OCI-LY1 (cell line): ENCODE results near the gene NRP1.

Experiments used
- H2AFZ ChIP-seq: fragments of 200-600 bp; sonication (generic), shearing (Covaris generic); 2 replicates; pipeline ENCODE4 v1.6.0; 2014; ENCODE audit warnings: antibody characterized with exemption, mild to moderate bottlenecking, low read length
- H3F3A ChIP-seq: fragments of 200-600 bp; sonication (generic), shearing (Covaris generic); 2 replicates; pipeline ENCODE4 v1.6.0; 2014; ENCODE audit warnings: mild to moderate bottlenecking, antibody characterized with exemption, low read length, moderate library complexity; ENCODE audit not compliant: insufficient read depth
- H3K27ac ChIP-seq: fragments of 200-600 bp; sonication (generic); 2 replicates; pipeline ENCODE4 v1.5.1; 2014; ENCODE audit warnings: low read length, mixed run types, mild to moderate bottlenecking, low read depth; ENCODE audit not compliant: poor library complexity, severe bottlenecking
- H3K27me3 ChIP-seq: fragments of 200-600 bp; sonication (generic); 2 replicates; pipeline ENCODE4 v1.6.0; 2014; ENCODE audit warnings: antibody characterized with exemption, mild to moderate bottlenecking, low read length, moderate library complexity; ENCODE audit not compliant: insufficient read depth
- H3K36me3 ChIP-seq: fragments of 200-600 bp; sonication (generic); 2 replicates; pipeline ENCODE4 v1.6.1; 2014; ENCODE audit warnings: mild to moderate bottlenecking, antibody characterized with exemption, low read length, moderate library complexity, mixed read lengths; ENCODE audit not compliant: insufficient read depth
- H3K4me1 ChIP-seq: fragments of 200-600 bp; sonication (generic); 2 replicates; pipeline ENCODE4 v1.5.1; 2014; ENCODE audit warnings: mild to moderate bottlenecking, low read length, moderate library complexity; ENCODE audit not compliant: insufficient read depth, severe bottlenecking
- H3K4me2 ChIP-seq: fragments of 200-600 bp; sonication (generic), shearing (Covaris generic); 2 replicates; pipeline ENCODE4 v1.6.1; 2014; ENCODE audit warnings: low read length
- H3K4me3 ChIP-seq: fragments of 200-600 bp; sonication (generic); 2 replicates; pipeline ENCODE4 v1.5.1; 2014; ENCODE audit warnings: low read length, low read depth, mild to moderate bottlenecking, mixed read lengths; ENCODE audit not compliant: poor library complexity, severe bottlenecking
- H3K79me2 ChIP-seq: fragments of 200-600 bp; shearing (Covaris generic); 2 replicates; pipeline ENCODE4 v1.6.1; 2016; ENCODE audit warnings: mixed run types, low read length, mixed read lengths; ENCODE audit not compliant: insufficient read depth
- H3K9ac ChIP-seq: fragments of 200-600 bp; sonication (generic), shearing (Covaris generic); 2 replicates; pipeline ENCODE4 v1.6.1; 2014; ENCODE audit warnings: mild to moderate bottlenecking, low read length, mixed read lengths
- H3K9me2 ChIP-seq: fragments of 200-600 bp; sonication (generic), shearing (Covaris generic); 2 replicates; pipeline ENCODE4 v1.6.1; 2014; ENCODE audit warnings: low read depth, mild to moderate bottlenecking, low read length, mixed read lengths
- H3K9me3 ChIP-seq: fragments of 200-600 bp; shearing (Covaris generic); 2 replicates; pipeline ENCODE4 v1.6.1; 2014; ENCODE audit warnings: low read length, mixed read lengths
- H4K20me1 ChIP-seq: fragments of 200-600 bp; sonication (generic), shearing (Covaris generic); 2 replicates; pipeline ENCODE4 v1.6.0; 2016; ENCODE audit warnings: mild to moderate bottlenecking, low read length; ENCODE audit not compliant: insufficient read depth
- EZH2 ChIP-seq: fragments of 200-600 bp; sonication (generic), shearing (Covaris generic); IDR thresholded peaks from 2 replicates; pipeline ENCODE4 v1.8.0; 2017; ENCODE audit warnings: borderline replicate concordance, mixed run types, mild to moderate bottlenecking, antibody characterized with exemption, low read length, moderate library complexity, mixed read lengths
- TF ChIP-seq, protein P1 (sequence below): fragments of 200-600 bp; sonication (generic), shearing (Covaris generic); IDR thresholded peaks from 2 replicates; pipeline ENCODE4 v1.5.1; 2017; ENCODE audit warnings: mild to moderate bottlenecking, antibody characterized with exemption, low read length, moderate library complexity, mixed read lengths

NRP1 gene

DNA sequence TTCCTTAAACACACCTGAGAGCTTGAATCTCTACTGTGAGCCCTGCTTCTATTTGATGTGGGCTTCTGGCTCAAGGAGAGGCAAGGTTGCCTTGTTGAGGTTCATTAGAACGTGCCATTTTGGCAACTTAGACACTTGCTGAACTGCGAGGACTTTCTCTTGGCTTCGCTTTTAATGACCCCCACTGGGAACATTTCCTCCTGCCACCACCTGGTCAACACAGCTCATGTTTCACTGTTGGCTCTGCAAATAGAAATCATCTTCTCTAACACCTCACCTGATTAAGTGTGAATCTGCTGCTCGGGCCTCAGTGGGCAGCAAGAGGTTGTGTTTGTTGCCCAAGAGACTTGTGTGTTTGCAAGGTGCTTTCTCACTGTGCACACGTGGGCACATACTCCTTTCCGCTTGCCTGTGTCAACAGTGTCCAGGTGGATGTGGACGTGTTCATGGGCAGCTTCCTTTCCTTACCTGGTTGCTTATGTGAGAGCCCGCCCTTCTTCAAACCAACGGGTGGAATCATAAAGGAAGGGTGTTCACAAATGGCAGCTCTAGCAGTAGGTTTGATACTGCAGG, 147.0 kb downstream of the NRP1 start:
- Histone ChIP-seq H3K9me2 (no peaks in the 10 kb centered on the region), H3K9me3 (no peaks in the 10 kb centered on the region), H3K4me2 (no peak overlapping the region), H2AFZ (no peak overlapping the region), H3K27me3 (no peaks in the 10 kb centered on the region), H3K27ac (no peak overlapping the region), H3K9ac (no peak overlapping the region), H4K20me1 (no peaks in the 10 kb centered on the region), H3K79me2 (no peaks in the 10 kb centered on the region), H3K4me3 (no peak overlapping the region), H3F3A (no peaks in the 10 kb centered on the region), H3K36me3 (no peaks in the 10 kb centered on the region), H3K4me1 (no peaks in the 10 kb centered on the region)
- TF ChIP-seq EZH2 = no peak
- TF ChIP-seq, protein P1, sequence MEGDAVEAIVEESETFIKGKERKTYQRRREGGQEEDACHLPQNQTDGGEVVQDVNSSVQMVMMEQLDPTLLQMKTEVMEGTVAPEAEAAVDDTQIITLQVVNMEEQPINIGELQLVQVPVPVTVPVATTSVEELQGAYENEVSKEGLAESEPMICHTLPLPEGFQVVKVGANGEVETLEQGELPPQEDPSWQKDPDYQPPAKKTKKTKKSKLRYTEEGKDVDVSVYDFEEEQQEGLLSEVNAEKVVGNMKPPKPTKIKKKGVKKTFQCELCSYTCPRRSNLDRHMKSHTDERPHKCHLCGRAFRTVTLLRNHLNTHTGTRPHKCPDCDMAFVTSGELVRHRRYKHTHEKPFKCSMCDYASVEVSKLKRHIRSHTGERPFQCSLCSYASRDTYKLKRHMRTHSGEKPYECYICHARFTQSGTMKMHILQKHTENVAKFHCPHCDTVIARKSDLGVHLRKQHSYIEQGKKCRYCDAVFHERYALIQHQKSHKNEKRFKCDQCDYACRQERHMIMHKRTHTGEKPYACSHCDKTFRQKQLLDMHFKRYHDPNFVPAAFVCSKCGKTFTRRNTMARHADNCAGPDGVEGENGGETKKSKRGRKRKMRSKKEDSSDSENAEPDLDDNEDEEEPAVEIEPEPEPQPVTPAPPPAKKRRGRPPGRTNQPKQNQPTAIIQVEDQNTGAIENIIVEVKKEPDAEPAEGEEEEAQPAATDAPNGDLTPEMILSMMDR = no peak

DNA sequence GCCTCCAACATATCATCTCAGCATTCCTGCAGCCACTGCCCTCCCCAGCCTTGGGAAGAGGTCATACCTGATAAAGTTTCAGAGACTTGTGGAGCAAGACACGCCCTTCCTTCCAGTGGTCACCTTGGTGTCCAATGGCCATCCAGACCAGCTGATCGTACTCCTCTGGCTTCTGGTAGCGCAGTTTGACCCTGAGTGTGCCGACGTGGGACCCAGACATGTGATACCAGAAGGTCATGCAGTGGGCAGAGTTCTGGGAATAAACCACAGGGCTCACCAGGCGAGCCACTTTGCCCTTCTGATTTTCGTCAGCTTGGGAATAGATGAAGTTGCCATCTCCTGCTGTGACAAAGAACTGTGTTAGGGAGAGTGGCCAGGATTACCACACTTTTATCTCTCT, 148.3 kb downstream of the NRP1 start:
- H3K27ac ChIP-seq = no peak overlapping the region
- no peak overlapping the region for H3K4me2 ChIP-seq
- TF ChIP-seq EZH2 = no peak
- TF ChIP-seq, protein P1 = no peak
- no peaks in the 10 kb centered on the region for H3K27me3 ChIP-seq
- no peaks in the 10 kb centered on the region for H3K9me3 ChIP-seq
- no peaks in the 10 kb centered on the region for H3K9me2 ChIP-seq
- H3K9ac ChIP-seq = no peak overlapping the region
- no peaks in the 10 kb centered on the region for H3K36me3 ChIP-seq
- no peaks in the 10 kb centered on the region for H3F3A ChIP-seq
- no peaks in the 10 kb centered on the region for H3K4me1 ChIP-seq
- no peak overlapping the region for H2AFZ ChIP-seq
- no peak overlapping the region for H3K4me3 ChIP-seq
- H4K20me1 ChIP-seq = no peaks in the 10 kb centered on the region
- H3K79me2 ChIP-seq = no peaks in the 10 kb centered on the region

DNA sequence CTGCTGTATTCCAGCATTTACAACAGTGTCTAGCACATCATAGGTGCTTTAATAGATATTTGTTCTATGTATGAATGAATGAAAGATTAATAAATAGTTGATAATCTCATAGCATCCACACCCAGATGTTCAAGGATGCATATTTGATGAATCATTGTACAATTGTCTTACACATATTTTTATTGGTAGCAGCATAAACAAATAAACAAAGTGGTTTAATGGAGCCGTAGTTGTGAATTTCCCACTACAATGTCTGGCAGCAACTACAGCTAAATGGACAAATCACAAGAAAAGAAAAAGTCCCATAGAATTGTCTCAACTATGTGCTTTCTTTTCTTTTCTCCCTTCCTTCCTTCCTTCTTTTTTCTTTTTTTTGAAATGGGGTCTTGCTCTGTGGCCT, 150.8 kb downstream of the NRP1 start:
- Histone ChIP-seq H3F3A (no peaks in the 10 kb centered on the region), H3K4me1 (no peaks in the 10 kb centered on the region), H2AFZ (no peak overlapping the region), H3K27me3 (no peaks in the 10 kb centered on the region; the same call in 1 of the 2 replicates), H4K20me1 (no peaks in the 10 kb centered on the region), H3K4me3 (no peak overlapping the region), H3K36me3 (no peaks in the 10 kb centered on the region), H3K79me2 (no peaks in the 10 kb centered on the region), H3K9me2 (no peaks in the 10 kb centered on the region), H3K27ac (no peak overlapping the region), H3K9me3 (no peaks in the 10 kb centered on the region), H3K9ac (no peak overlapping the region), H3K4me2 (no peak overlapping the region)
- TF ChIP-seq EZH2 = no peak
- TF ChIP-seq, protein P1 = no peak
